TTC549 (cell line): Measurements from ENCODE around the gene ACTRT2.

Experiments
- FAIRE-seq: peaks from 2 replicates; lab custom pipeline; 2012; peaks lifted over from hg19 to GRCh38; lab: Jason Lieb, UNC

The ACTRT2 gene

GRCh38 chr1:3033040-3033789 lies 11.9 kb downstream of the ACTRT2 start:
- no peak for FAIRE-seq

GRCh38 chr1:3033790-3034090 lies 12.5 kb downstream of the ACTRT2 start:
- FAIRE-seq: no peak

- FAIRE-seq: no peak
Measured at GRCh38 chr1:3034162-3034561, 12.9 kb downstream of the ACTRT2 start.

GRCh38 chr1:3034728-3035562 lies 13.7 kb downstream of the ACTRT2 start:
- FAIRE-seq: no peak

- no peak for FAIRE-seq
Measured at GRCh38 chr1:3035563-3036446, 14.5 kb downstream of the ACTRT2 start.

- no peak for FAIRE-seq
Measured at GRCh38 chr1:3036447-3037280, 15.4 kb downstream of the ACTRT2 start.

GRCh38 chr1:3037281-3038040 lies 16.2 kb downstream of the ACTRT2 start:
- no peak for FAIRE-seq

- no peak for FAIRE-seq
Measured at GRCh38 chr1:3038113-3038551, 16.9 kb downstream of the ACTRT2 start.

- no peak for FAIRE-seq
Measured at GRCh38 chr1:3038571-3039181, 17.4 kb downstream of the ACTRT2 start.

- no peak for FAIRE-seq
Measured at GRCh38 chr1:3040004-3040403, 18.7 kb downstream of the ACTRT2 start.

- no peak for FAIRE-seq
Measured at GRCh38 chr1:3042481-3042880, 21.2 kb downstream of the ACTRT2 start.

GRCh38 chr1:3049164-3049563 lies 27.9 kb downstream of the ACTRT2 start:
- no peak for FAIRE-seq

GRCh38 chr1:3049905-3050304 lies 28.6 kb downstream of the ACTRT2 start:
- no peak for FAIRE-seq

GRCh38 chr1:3050603-3051002 lies 29.3 kb downstream of the ACTRT2 start:
- FAIRE-seq: no peak

- no peak for FAIRE-seq
Measured at GRCh38 chr1:3051270-3052268, 30.3 kb downstream of the ACTRT2 start.

- no peak for FAIRE-seq
Measured at GRCh38 chr1:3052501-3052900, 31.2 kb downstream of the ACTRT2 start.

GRCh38 chr1:3053366-3053980 lies 32.2 kb downstream of the ACTRT2 start:
- FAIRE-seq: no peak

GRCh38 chr1:3053986-3054385 lies 32.7 kb downstream of the ACTRT2 start:
- no peak for FAIRE-seq

GRCh38 chr1:3054474-3054873 lies 33.2 kb downstream of the ACTRT2 start:
- FAIRE-seq: no peak
